Thyroid gland (tissue), 4 donors: Measurements from ENCODE around the gene AKNAD1. TPM values are rescaled to one million over a fixed set of nuclear protein-coding genes. Genes with fewer than 3 reads are reported as not detected.
"Not testable (repeated sequence)": the region's sequence is repeated elsewhere in the genome, so short reads cannot be mapped to it uniquely, and the experiment has no call there.

Experiments used
- DNase-seq, 2 donors: peaks; one replicate each; pipeline ENCODE4 v3.0.0-alpha.2; 2019
- H3K27ac ChIP-seq, 3 donors: fragments of 200-600 bp; sonication (generic); 1 replicate in 2 of 3; 2 replicates in 1 of 3; pipeline ENCODE4 v1.5.1; 2016 to 2019; ENCODE audit warnings: mild to moderate bottlenecking in 1 of 3, moderate library complexity in 1 of 3
- H3K27me3 ChIP-seq: fragments of 200-600 bp; sonication (generic); one replicate; pipeline ENCODE4 v1.5.1; 2019
- H3K36me3 ChIP-seq, 2 donors: fragments of 200-600 bp; sonication (generic); one replicate each; pipeline ENCODE4 v1.5.1; 2016 to 2019
- H3K4me1 ChIP-seq, 2 donors: fragments of 200-600 bp; sonication (generic); one replicate each; pipeline ENCODE4 v1.5.1; 2017 to 2019
- H3K4me3 ChIP-seq, 3 donors: fragments of 200-600 bp; sonication (generic); replicated peaks in 1 of 3; 1 replicate in 2 of 3; 2 replicates in 1 of 3; pipeline ENCODE4 v1.5.1; 2016; ENCODE audit warnings: mild to moderate bottlenecking in 1 of 3
- H3K9me3 ChIP-seq: fragments of 200-600 bp; sonication (generic); one replicate; pipeline ENCODE4 v1.5.1; 2017
- CTCF ChIP-seq, 6 experiments: fragments of 200-600 bp in 3 of 6; fragments of 450-650 bp in 3 of 6; sonication (generic) in 3 of 6; IDR thresholded peaks; one replicate each; pipeline ENCODE4 v1.5.1; 2016 to 2019; ENCODE audit warnings: antibody characterized with exemption in 6 of 6, mild to moderate bottlenecking in 2 of 6, inconsistent platforms in 1 of 6, moderate library complexity in 1 of 6
- POLR2A ChIP-seq, 2 donors: fragments of 450-650 bp; IDR thresholded peaks; one replicate each; pipeline ENCODE4 v1.6.1; 2017; ENCODE audit warnings: antibody characterized with exemption in 2 of 2, mild to moderate bottlenecking in 2 of 2, moderate library complexity in 1 of 2
- WGBS, 2 donors: methylation state at CpG; one replicate each; pipeline ENCODE4 v1.1.5; 2017; 5-methylcytosine and 5-hydroxymethylcytosine counted together
- intact Hi-C: fragments of 100-400 bp; cut with DNase I; formaldehyde crosslinking; loops from one replicate; pipeline ENCODE4 v1.15.1; 2023
- total RNA-seq, 4 donors: library from RNA; depleted of rRNA; stranded (reverse); fragments of >200 nt; gene quantifications; one replicate each; pipeline ENCODE4 v1.2.3, GENCODE V29; 2016

AKNAD1 gene
- total RNA-seq, 4 donors from 2014 or later: 6.2 TPM; not detected in 3

- Histone ChIP-seq H3K4me1 (no peaks in the 10 kb centered on the region), H3K27ac (no peak overlapping the region), H3K27me3 (no peaks in the 10 kb centered on the region), H3K9me3 (no peaks in the 10 kb centered on the region), H3K4me3 (no peak overlapping the region), H3K36me3 (peaks cover 27 to 36% of the 10 kb centered on the region in 2 donors)
- TF ChIP-seq POLR2A (IDR thresholded peaks at IDR 0.05) (no peak), CTCF (IDR thresholded peaks at IDR 0.05) (no peak)
- 96 to 99% methylated on average over 6 of the region's 6 CpGs for WGBS, 2 donors
- intact Hi-C loops: no loop called here
- no peak for DNase-seq
Observed at GRCh38 chr1:108785264-108785663, 71.6 kb downstream of the AKNAD1 start.

GRCh38 chr1:108781575-108781944 is 75.3 kb downstream of the AKNAD1 start:
- WGBS, 2 donors: 96 to 100% methylated on average over 1 of the region's 1 CpG
- H3K9me3 ChIP-seq, H3K4me1 ChIP-seq, H3K27me3 ChIP-seq, H3K27ac ChIP-seq, intact Hi-C loops, H3K4me3 ChIP-seq, DNase-seq: not testable (repeated sequence)
- peaks cover 27 to 50% of the 10 kb centered on the region in 2 donors for H3K36me3 ChIP-seq

- TF ChIP-seq POLR2A (IDR thresholded peaks at IDR 0.05): no peak
- no peak for TF ChIP-seq CTCF (IDR thresholded peaks at IDR 0.05)
- peaks cover 26 to 49% of the 10 kb centered on the region in 2 donors for H3K36me3 ChIP-seq
- 94% methylated on average over 3 of the region's 3 CpGs for WGBS, 2 donors
- H3K9me3 ChIP-seq: no peaks in the 10 kb centered on the region
- no peaks in the 10 kb centered on the region for H3K27me3 ChIP-seq
- H3K27ac ChIP-seq: no peak overlapping the region
- intact Hi-C loops: no loop called here
- no peak for DNase-seq
- H3K4me3 ChIP-seq: no peak overlapping the region
- H3K4me1 ChIP-seq: no peaks in the 10 kb centered on the region
Observed at GRCh38 chr1:108780937-108781574, 75.8 kb downstream of the AKNAD1 start.

- intact Hi-C loops: no loop called here
- Histone ChIP-seq H3K4me3 (no peak overlapping the region), H3K36me3 (peaks cover 10 to 39% of the 10 kb centered on the region in 2 donors), H3K27me3 (no peaks in the 10 kb centered on the region), H3K27ac (no peak overlapping the region), H3K9me3 (no peaks in the 10 kb centered on the region), H3K4me1 (no peaks in the 10 kb centered on the region)
- TF ChIP-seq POLR2A (IDR thresholded peaks at IDR 0.05): no peak
- TF ChIP-seq CTCF (IDR thresholded peaks at IDR 0.05): no peak
- DNase-seq: no peak
Observed at GRCh38 chr1:108779455-108779854, 77.4 kb downstream of the AKNAD1 start.

- no peak overlapping the region for H3K4me3 ChIP-seq
- peaks cover 17 to 49% of the 10 kb centered on the region in 2 donors for H3K36me3 ChIP-seq
Observed at GRCh38 chr1:108777839-108778238, 79.1 kb downstream of the AKNAD1 start.

More at GRCh38 chr1:108777839-108778238, 79.1 kb downstream of the AKNAD1 start:
- H3K9me3 ChIP-seq: no peaks in the 10 kb centered on the region
- intact Hi-C loops: no loop called here
- TF ChIP-seq POLR2A (IDR thresholded peaks at IDR 0.05) (no peak), CTCF (IDR thresholded peaks at IDR 0.05) (no peak)
- no peaks in the 10 kb centered on the region for H3K27me3 ChIP-seq
- no peak overlapping the region for H3K27ac ChIP-seq
- no peak for DNase-seq
- H3K4me1 ChIP-seq: no peaks in the 10 kb centered on the region
